Measurements from ENCODE around the gene IKZF1. TPM values are rescaled to one million over a fixed set of nuclear protein-coding genes. Genes with fewer than 3 reads are reported as not detected.

IKZF1 gene
- polyA plus RNA-seq, 1 experiment, result not detected

- ChIA-PET CTCF (no interaction called here), POLR2A (no interaction called here)
- H3K27me3 ChIP-seq (ENCODE audit: control insufficient read depth, insufficient read depth, low read length), result no peaks in the 10 kb centered on the region
- DNase-seq (ENCODE audit: low read depth), result no peak
- no peak for TF ChIP-seq CTCF (IDR thresholded peaks at IDR 0.05; ENCODE audit: insufficient read depth, low read depth, low read length)
- no peaks in the 10 kb centered on the region for H3K36me3 ChIP-seq (ENCODE audit: control insufficient read depth, insufficient read depth, low read length)
- no peak overlapping the region for H3K4me3 ChIP-seq (ENCODE audit: low read depth, low read length)
These were observed 61.8 kb downstream of the IKZF1 start for GRCh38 chr7:50366311-50366710.

GRCh38 chr7:50367100-50367499, 62.6 kb downstream of the IKZF1 start:
- H3K27me3 ChIP-seq (ENCODE audit: control insufficient read depth, insufficient read depth, low read length), result no peaks in the 10 kb centered on the region
- no peaks in the 10 kb centered on the region for H3K36me3 ChIP-seq (ENCODE audit: control insufficient read depth, insufficient read depth, low read length)
- DNase-seq (ENCODE audit: low read depth), result no peak
- no peak for TF ChIP-seq CTCF (IDR thresholded peaks at IDR 0.05; ENCODE audit: insufficient read depth, low read depth, low read length)
- H3K4me3 ChIP-seq (ENCODE audit: low read depth, low read length), result no peak overlapping the region
- CTCF ChIA-PET, result interaction anchor here (0.8 kb wide), 1 partner anchor 51 kb away, joined by 3 read pairs; no protein-coding TSS in a partner anchor
- POLR2A ChIA-PET, result no interaction called here

- no peaks in the 10 kb centered on the region for H3K27me3 ChIP-seq (ENCODE audit: control insufficient read depth, insufficient read depth, low read length)
- DNase-seq (ENCODE audit: low read depth), result no peak
- ChIA-PET CTCF (interaction anchor here (0.8 to 1.1 kb wide), 2 partner anchors 9 to 50 kb away, joined by 3 read pairs; no protein-coding TSS in a partner anchor), POLR2A (no interaction called here)
- H3K4me3 ChIP-seq (ENCODE audit: low read depth, low read length), result no peak overlapping the region
- no peaks in the 10 kb centered on the region for H3K36me3 ChIP-seq (ENCODE audit: control insufficient read depth, insufficient read depth, low read length)
- TF ChIP-seq CTCF (IDR thresholded peaks at IDR 0.05; ENCODE audit: insufficient read depth, low read depth, low read length), result no peak
These were observed 63.1 kb downstream of the IKZF1 start for GRCh38 chr7:50367570-50367969.

- TF ChIP-seq CTCF (IDR thresholded peaks at IDR 0.05; ENCODE audit: insufficient read depth, low read depth, low read length), result no peak
- H3K4me3 ChIP-seq (ENCODE audit: low read depth, low read length), result no peak overlapping the region
- CTCF ChIA-PET, result interaction anchor here (0.8 to 1.1 kb wide), 2 partner anchors 10 to 17 kb away, joined by 3 to 4 read pairs; no protein-coding TSS in a partner anchor
These were observed 63.9 kb downstream of the IKZF1 start for GRCh38 chr7:50368366-50368765.

GRCh38 chr7:50369143-50370026, 64.9 kb downstream of the IKZF1 start:
- Histone ChIP-seq H3K36me3 (ENCODE audit: control insufficient read depth, insufficient read depth, low read length) (no peaks in the 10 kb centered on the region), H3K4me3 (ENCODE audit: low read depth, low read length) (no peak overlapping the region), H3K27me3 (ENCODE audit: control insufficient read depth, insufficient read depth, low read length) (no peaks in the 10 kb centered on the region)
- CTCF ChIA-PET, result interaction anchor here (0.8 kb wide), 1 partner anchor 18 kb away, joined by 4 read pairs; no protein-coding TSS in a partner anchor
- TF ChIP-seq CTCF (IDR thresholded peaks at IDR 0.05; ENCODE audit: insufficient read depth, low read depth, low read length), result peak; percentile 22; the same call in 1 of the 2 replicates
- POLR2A ChIA-PET, result no interaction called here
- no peak for DNase-seq (ENCODE audit: low read depth)

More at GRCh38 chr7:50368366-50368765, 63.9 kb downstream of the IKZF1 start:
- POLR2A ChIA-PET, result no interaction called here
- H3K36me3 ChIP-seq (ENCODE audit: control insufficient read depth, insufficient read depth, low read length), result no peaks in the 10 kb centered on the region
- DNase-seq (ENCODE audit: low read depth), result no peak
- H3K27me3 ChIP-seq (ENCODE audit: control insufficient read depth, insufficient read depth, low read length), result no peaks in the 10 kb centered on the region
